ENCODE measurements around the gene PXMP4.

PXMP4 gene

GRCh38 chr20:33677991-33678702, 42.0 kb downstream of the PXMP4 start:
- peaks cover 11% of the 10 kb centered on the region for H3K36me3 ChIP-seq (ENCODE audit: insufficient read depth)
- peaks cover 41% of the 10 kb centered on the region for H3K79me2 ChIP-seq (ENCODE audit: insufficient read depth, low read depth)
- no peak overlapping the region for H3K27ac ChIP-seq
- H3K4me2 ChIP-seq, result no peak overlapping the region
- no peak overlapping the region for H2AFZ ChIP-seq (ENCODE audit: low read depth)
- H3K27me3 ChIP-seq (ENCODE audit: insufficient read depth, low read depth), result no peaks in the 10 kb centered on the region
- no peak for TF ChIP-seq CTCF (conservative IDR thresholded peaks at IDR 0.05; ENCODE audit: low read depth, low read length)
- H3K4me3 ChIP-seq (IDR thresholded peaks at IDR 0.05; ENCODE audit: insufficient read depth, low read depth, low read length), result no peak overlapping the region
- H3K9ac ChIP-seq, result no peak overlapping the region
- H4K20me1 ChIP-seq (ENCODE audit: insufficient read depth), result peaks cover 5% of the 10 kb centered on the region; the same call in 1 of the 2 replicates
- peaks cover 59% of the 10 kb centered on the region for H3K4me1 ChIP-seq (ENCODE audit: low read depth, poor library complexity, severe bottlenecking)

- Histone ChIP-seq H3K4me3 (IDR thresholded peaks at IDR 0.05; ENCODE audit: insufficient read depth, low read depth, low read length) (no peak overlapping the region), H3K9ac (no peak overlapping the region), H3K27me3 (ENCODE audit: insufficient read depth, low read depth) (no peaks in the 10 kb centered on the region), H3K79me2 (ENCODE audit: insufficient read depth, low read depth) (peaks cover 41% of the 10 kb centered on the region), H3K27ac (no peak overlapping the region), H3K4me1 (ENCODE audit: low read depth, poor library complexity, severe bottlenecking) (peaks cover 55% of the 10 kb centered on the region), H3K4me2 (no peak overlapping the region), H3K36me3 (ENCODE audit: insufficient read depth) (peaks cover 11% of the 10 kb centered on the region), H2AFZ (ENCODE audit: low read depth) (no peak overlapping the region), H4K20me1 (ENCODE audit: insufficient read depth) (peaks cover 5% of the 10 kb centered on the region; the same call in 1 of the 2 replicates)
- no peak for TF ChIP-seq CTCF (conservative IDR thresholded peaks at IDR 0.05; ENCODE audit: low read depth, low read length)
Measured at GRCh38 chr20:33676652-33677645, 43.2 kb downstream of the PXMP4 start.

- Histone ChIP-seq H3K27me3 (ENCODE audit: insufficient read depth, low read depth) (no peaks in the 10 kb centered on the region), H3K27ac (no peak overlapping the region), H3K4me2 (no peak overlapping the region), H3K9ac (no peak overlapping the region), H3K36me3 (ENCODE audit: insufficient read depth) (peaks cover 11% of the 10 kb centered on the region), H3K4me1 (ENCODE audit: low read depth, poor library complexity, severe bottlenecking) (peaks cover 56% of the 10 kb centered on the region), H3K79me2 (ENCODE audit: insufficient read depth, low read depth) (peaks cover 41% of the 10 kb centered on the region), H4K20me1 (ENCODE audit: insufficient read depth) (peaks cover under 1% of the 10 kb centered on the region; the same call in 1 of the 2 replicates), H3K4me3 (IDR thresholded peaks at IDR 0.05; ENCODE audit: insufficient read depth, low read depth, low read length) (no peak overlapping the region), H2AFZ (ENCODE audit: low read depth) (no peak overlapping the region)
- TF ChIP-seq CTCF (conservative IDR thresholded peaks at IDR 0.05; ENCODE audit: low read depth, low read length), result no peak
Measured at GRCh38 chr20:33676121-33676520, 44.0 kb downstream of the PXMP4 start.

GRCh38 chr20:33675136-33675959, 44.8 kb downstream of the PXMP4 start:
- Histone ChIP-seq H2AFZ (ENCODE audit: low read depth) (no peak overlapping the region), H3K4me2 (peak overlapping the region; percentile 88), H3K9ac (no peak overlapping the region), H3K4me1 (ENCODE audit: low read depth, poor library complexity, severe bottlenecking) (peaks cover 55% of the 10 kb centered on the region), H4K20me1 (ENCODE audit: insufficient read depth) (no peaks in the 10 kb centered on the region), H3K27ac (peak overlapping the region; percentile 20; the same call in 1 of the 2 replicates), H3K79me2 (ENCODE audit: insufficient read depth, low read depth) (peaks cover 36% of the 10 kb centered on the region), H3K36me3 (ENCODE audit: insufficient read depth) (peaks cover 11% of the 10 kb centered on the region), H3K27me3 (ENCODE audit: insufficient read depth, low read depth) (no peaks in the 10 kb centered on the region), H3K4me3 (IDR thresholded peaks at IDR 0.05; ENCODE audit: insufficient read depth, low read depth, low read length) (no peak overlapping the region)
- no peak for TF ChIP-seq CTCF (conservative IDR thresholded peaks at IDR 0.05; ENCODE audit: low read depth, low read length)
